Parathyroid adenoma (tissue), 2 donors: ENCODE measurements around the gene GPER1.

Experiments used
- H2AFZ ChIP-seq: fragments of 300-600 bp; sonication (generic); one replicate; pipeline ENCODE4 v1.7.0; 2017; ENCODE audit warnings: antibody characterized with exemption, mild to moderate bottlenecking
- H3K27ac ChIP-seq: fragments of 300-600 bp; sonication (generic); one replicate; pipeline ENCODE4 v1.7.0; 2017
- H3K27me3 ChIP-seq: fragments of 300-600 bp; sonication (generic); one replicate; pipeline ENCODE4 v1.7.0; 2017; ENCODE audit warnings: low read length; ENCODE audit not compliant: control insufficient read depth, insufficient read depth
- H3K36me3 ChIP-seq: fragments of 300-600 bp; sonication (generic); one replicate; pipeline ENCODE4 v1.7.0; 2017; ENCODE audit warnings: low read length; ENCODE audit not compliant: control insufficient read depth, insufficient read depth
- H3K4me1 ChIP-seq: fragments of 300-600 bp; sonication (generic); one replicate; pipeline ENCODE4 v1.7.0; 2017; ENCODE audit warnings: control low read depth
- H3K4me2 ChIP-seq: fragments of 300-600 bp; sonication (generic); one replicate; pipeline ENCODE4 v1.7.0; 2017; ENCODE audit warnings: low read length
- H3K4me3 ChIP-seq: fragments of 300-600 bp; sonication (generic); one replicate; pipeline ENCODE4 v1.7.0; 2017; ENCODE audit warnings: low read depth, low read length
- H3K79me2 ChIP-seq: fragments of 300-600 bp; sonication (generic); one replicate; pipeline ENCODE4 v1.7.0; 2017; ENCODE audit warnings: control low read depth
- H3K9ac ChIP-seq: fragments of 300-600 bp; sonication (generic); one replicate; pipeline ENCODE4 v1.7.0; 2017; ENCODE audit warnings: mild to moderate bottlenecking
- H3K9me3 ChIP-seq: fragments of 300-600 bp; sonication (generic); one replicate; pipeline ENCODE4 v1.7.0; 2017; ENCODE audit warnings: low read length; ENCODE audit not compliant: control insufficient read depth
- CTCF ChIP-seq: fragments of 300-600 bp; sonication (generic); IDR thresholded peaks from one replicate; pipeline ENCODE4 v1.7.0; 2017; ENCODE audit warnings: antibody characterized with exemption, mild to moderate bottlenecking
- donor health status: primary hyperparathyroidism.

The GPER1 gene

GRCh38 chr7:1121886-1122831, 34.2 kb downstream of the GPER1 start:
- no peak overlapping the region for H2AFZ ChIP-seq
- no peak overlapping the region for H3K4me2 ChIP-seq
- no peaks in the 10 kb centered on the region for H3K4me1 ChIP-seq
- no peaks in the 10 kb centered on the region for H3K36me3 ChIP-seq
- no peak overlapping the region for H3K4me3 ChIP-seq
- H3K9me3 ChIP-seq = no peaks in the 10 kb centered on the region
- H3K79me2 ChIP-seq = peaks cover 14% of the 10 kb centered on the region
- no peak overlapping the region for H3K27ac ChIP-seq
- H3K9ac ChIP-seq = no peak overlapping the region
- H3K27me3 ChIP-seq = no peaks in the 10 kb centered on the region
- no peak for TF ChIP-seq CTCF

GRCh38 chr7:1122832-1123501, 35.1 kb downstream of the GPER1 start:
- H2AFZ ChIP-seq = no peak overlapping the region
- H3K27me3 ChIP-seq = no peaks in the 10 kb centered on the region
- H3K4me3 ChIP-seq = no peak overlapping the region
- H3K9ac ChIP-seq = no peak overlapping the region
- H3K4me2 ChIP-seq = no peak overlapping the region
- no peak for TF ChIP-seq CTCF
- no peaks in the 10 kb centered on the region for H3K9me3 ChIP-seq
- no peaks in the 10 kb centered on the region for H3K36me3 ChIP-seq
- peaks cover 14% of the 10 kb centered on the region for H3K79me2 ChIP-seq
- no peaks in the 10 kb centered on the region for H3K4me1 ChIP-seq
- H3K27ac ChIP-seq = no peak overlapping the region

- Histone ChIP-seq H3K27me3 (no peaks in the 10 kb centered on the region), H3K79me2 (peaks cover 14% of the 10 kb centered on the region), H3K4me3 (no peak overlapping the region), H3K4me2 (no peak overlapping the region), H3K36me3 (no peaks in the 10 kb centered on the region), H3K9ac (no peak overlapping the region), H2AFZ (no peak overlapping the region), H3K4me1 (no peaks in the 10 kb centered on the region), H3K27ac (peak overlapping the region; percentile 49), H3K9me3 (no peaks in the 10 kb centered on the region)
- no peak for TF ChIP-seq CTCF
Observed at GRCh38 chr7:1123715-1124114, 35.8 kb downstream of the GPER1 start.

GRCh38 chr7:1124164-1124563, 36.3 kb downstream of the GPER1 start:
- Histone ChIP-seq H3K27me3 (no peaks in the 10 kb centered on the region), H3K36me3 (no peaks in the 10 kb centered on the region), H3K27ac (peak overlapping the region; percentile 49), H3K9me3 (no peaks in the 10 kb centered on the region), H3K4me1 (no peaks in the 10 kb centered on the region), H3K4me2 (no peak overlapping the region), H3K4me3 (no peak overlapping the region), H3K79me2 (peaks cover 14% of the 10 kb centered on the region), H2AFZ (no peak overlapping the region), H3K9ac (no peak overlapping the region)
- no peak for TF ChIP-seq CTCF
